ENCODE data around the gene PRELID3B.

The PRELID3B gene

GRCh38 chr20:59042151-59042795, at the start of gene PRELID3B:
TSS of gene PRELID3B (minus strand) at chr20:59042786. CDS start at chr20:59042730, 56 bp downstream.
- peak; percentile 7 for DNase-seq

GRCh38 chr20:59087829-59088433, 45.3 kb upstream of the PRELID3B start:
- peak; percentile 44 for DNase-seq

GRCh38 chr20:59086923-59087322, 44.3 kb upstream of the PRELID3B start:
- DNase-seq, result no peak

GRCh38 chr20:59084041-59084850, 41.7 kb upstream of the PRELID3B start:
- DNase-seq, result no peak

GRCh38 chr20:59082981-59083380, 40.4 kb upstream of the PRELID3B start:
- DNase-seq, result peak; percentile 68

- peak; percentile 54 for DNase-seq
These were observed 39.6 kb upstream of the PRELID3B start for GRCh38 chr20:59082077-59082740.

GRCh38 chr20:59081036-59081435, 38.5 kb upstream of the PRELID3B start:
- DNase-seq, result no peak

- no peak for DNase-seq
These were observed 35.6 kb upstream of the PRELID3B start for GRCh38 chr20:59078231-59078630.

- no peak for DNase-seq
These were observed 35.1 kb upstream of the PRELID3B start for GRCh38 chr20:59077705-59078104.

- no peak for DNase-seq
These were observed 33.4 kb upstream of the PRELID3B start for GRCh38 chr20:59075934-59076508.

- DNase-seq, result peak; percentile 30
These were observed 31.9 kb upstream of the PRELID3B start for GRCh38 chr20:59074456-59074855.

GRCh38 chr20:59073582-59073981, 31.0 kb upstream of the PRELID3B start:
- no peak for DNase-seq

- no peak for DNase-seq
These were observed 28.6 kb upstream of the PRELID3B start for GRCh38 chr20:59071216-59071615.

GRCh38 chr20:59069026-59069425, 26.4 kb upstream of the PRELID3B start:
- DNase-seq, result no peak

- DNase-seq, result no peak
These were observed 25.9 kb upstream of the PRELID3B start for GRCh38 chr20:59068534-59068933.

- DNase-seq, result no peak
These were observed 21.7 kb upstream of the PRELID3B start for GRCh38 chr20:59064214-59064722.

GRCh38 chr20:59063358-59064213, 21.0 kb upstream of the PRELID3B start:
- DNase-seq, result peak; percentile 68

- no peak for DNase-seq
These were observed 19.5 kb upstream of the PRELID3B start for GRCh38 chr20:59062081-59062480.

GRCh38 chr20:59055302-59055701, 12.7 kb upstream of the PRELID3B start:
- peak; percentile 39 for DNase-seq

GRCh38 chr20:59051666-59052185, 9.1 kb upstream of the PRELID3B start:
- DNase-seq, result no peak

GRCh38 chr20:59050437-59050836, 7.9 kb upstream of the PRELID3B start:
- no peak for DNase-seq

- DNase-seq, result no peak
These were observed 6.1 kb upstream of the PRELID3B start for GRCh38 chr20:59048681-59049030.

Data from HCEC 1CT (cell line).